Right lobe of liver (tissue), 4 donors: ENCODE data around the gene SLC7A14.

Experiments used
- CTCF ChIP-seq, 4 donors: fragments of 200-600 bp in 3 of 4; fragments of 450-650 bp in 1 of 4; IDR thresholded peaks; one replicate each; pipeline versions ENCODE4 v1.5.1 to v1.8.0; 2016 to 2022; ENCODE audit warnings: antibody characterized with exemption in 4 of 4, mild to moderate bottlenecking in 2 of 4
- POLR2A ChIP-seq: fragments of 450-650 bp; IDR thresholded peaks from one replicate; pipeline ENCODE4 v1.6.1; 2017; ENCODE audit warnings: antibody characterized with exemption, mild to moderate bottlenecking
- donor health status: DM: no; HTN: no; CAD: no.
- donor health status: DM: no; HTN: no; CAD: no.
- donor health status: DM: no; HTN: yes; CAD: no.

DNA sequence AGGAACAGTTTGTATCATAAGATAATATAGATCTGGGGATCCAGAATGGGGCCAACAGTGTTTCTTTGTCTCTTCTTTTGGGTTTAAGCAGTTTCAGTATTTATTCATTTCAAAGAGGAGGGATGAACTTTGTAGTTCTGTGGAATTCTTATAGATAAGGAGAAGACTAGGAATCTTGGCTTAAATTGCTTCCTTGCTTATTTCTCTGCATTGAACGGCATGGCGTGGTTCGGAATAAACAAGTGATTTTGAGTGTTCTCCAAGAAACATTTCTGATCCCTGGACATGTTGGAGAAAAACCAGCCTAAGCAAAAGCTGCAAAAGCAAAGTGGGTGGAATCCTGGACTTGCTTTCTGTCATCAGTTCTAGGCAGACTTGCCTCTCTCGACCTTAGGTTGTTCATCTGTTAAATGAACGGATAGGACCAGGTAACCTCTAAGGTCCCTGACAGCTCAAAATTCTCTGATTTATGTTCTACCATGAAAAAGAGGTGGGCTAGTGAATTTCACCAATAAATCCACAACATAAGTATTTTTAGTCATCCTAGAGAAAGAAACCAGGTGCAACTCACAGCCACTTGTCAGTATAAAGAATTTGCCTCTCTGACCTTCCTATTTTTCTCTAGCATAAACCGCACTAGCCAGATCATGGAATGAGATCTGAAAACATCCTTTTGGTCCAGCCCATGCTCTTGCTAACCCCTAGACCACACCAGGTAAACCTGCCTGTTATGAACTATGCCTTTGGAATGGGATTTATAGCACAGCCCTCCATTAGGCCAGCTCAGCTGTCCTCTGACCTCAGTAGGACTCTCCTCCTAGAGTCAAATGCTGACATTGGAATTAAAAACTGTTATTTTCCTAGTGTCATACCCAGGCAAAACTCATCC, 88.4 kb downstream of the SLC7A14 start:
- no peak for TF ChIP-seq POLR2A
- TF ChIP-seq CTCF (IDR thresholded peaks at IDR 0.05) = no peak
